ENCODE measurements around the gene CSNK2B.

CSNK2B gene

GRCh38 chr6:31639043-31639442 is 26.8 kb upstream of the CSNK2B start:
- no peak for DNase-seq

GRCh38 chr6:31639449-31639861 is 26.4 kb upstream of the CSNK2B start:
- DNase-seq, result no peak

GRCh38 chr6:31640612-31641011 is 25.3 kb upstream of the CSNK2B start:
- no peak for DNase-seq

- DNase-seq, result no peak
These were observed 24.5 kb upstream of the CSNK2B start for GRCh38 chr6:31641370-31641769.

GRCh38 chr6:31642798-31643570 is 22.9 kb upstream of the CSNK2B start:
- DNase-seq, result no peak

- no peak for DNase-seq
These were observed 21.9 kb upstream of the CSNK2B start for GRCh38 chr6:31643818-31644454.

GRCh38 chr6:31645325-31645724 is 20.6 kb upstream of the CSNK2B start:
- no peak for DNase-seq

- DNase-seq, result peak; percentile 58
These were observed 14.2 kb upstream of the CSNK2B start for GRCh38 chr6:31651602-31652191.

- DNase-seq, result peak; percentile 98
These were observed 12.8 kb upstream of the CSNK2B start for GRCh38 chr6:31652925-31653724.

GRCh38 chr6:31654574-31655348 is 11.1 kb upstream of the CSNK2B start:
- DNase-seq, result no peak

- no peak for DNase-seq
These were observed 10.3 kb upstream of the CSNK2B start, which contains the start of gene APOM for GRCh38 chr6:31655349-31656237. APOM (plus strand) TSS chr6:31655894; CDS start chr6:31655967, 73 bp downstream.

GRCh38 chr6:31657406-31658157 is 8.3 kb upstream of the CSNK2B start:
- no peak for DNase-seq

GRCh38 chr6:31658158-31658688 is 7.7 kb upstream of the CSNK2B start:
- DNase-seq, result no peak

GRCh38 chr6:31658983-31659648 is 6.8 kb upstream of the CSNK2B start:
- DNase-seq, result no peak

- no peak for DNase-seq
These were observed 6.1 kb upstream of the CSNK2B start for GRCh38 chr6:31659649-31660380.

- DNase-seq, result peak; percentile 79
These were observed 5.3 kb upstream of the CSNK2B start, which contains the start of gene C6orf47 for GRCh38 chr6:31660381-31661261. C6orf47 (minus strand) TSS chr6:31660778; CDS start chr6:31659947, 831 bp downstream.

- no peak for DNase-seq
These were observed 4.4 kb upstream of the CSNK2B start for GRCh38 chr6:31661262-31662123.
